ENCODE measurements around the gene PLVAP.
"Not testable (repeated sequence)": the region's sequence is repeated elsewhere in the genome, so short reads cannot be mapped to it uniquely, and the experiment has no call there.

The PLVAP gene

GRCh38 chr19:17398902-17399527 lies 21.9 kb upstream of the PLVAP start:
- DNase-seq, result no peak

GRCh38 chr19:17394891-17395415 lies 17.8 kb upstream of the PLVAP start:
- no peak for DNase-seq

GRCh38 chr19:17393914-17394313 lies 16.8 kb upstream of the PLVAP start, which contains the start of gene CCDC194:
CCDC194 (minus strand) TSS chr19:17394196; CDS start chr19:17394158, 38 bp downstream.
- no peak for DNase-seq

- no peak for DNase-seq
Observed at GRCh38 chr19:17393002-17393401, 15.9 kb upstream of the PLVAP start.

- DNase-seq, result no peak
Observed at GRCh38 chr19:17391371-17392151, 14.4 kb upstream of the PLVAP start.

GRCh38 chr19:17390665-17391370 lies 13.7 kb upstream of the PLVAP start:
- no peak for DNase-seq

GRCh38 chr19:17389957-17390664 lies 13.0 kb upstream of the PLVAP start:
- DNase-seq, result no peak

GRCh38 chr19:17389288-17389687 lies 12.1 kb upstream of the PLVAP start:
- no peak for DNase-seq

- no peak for DNase-seq
Observed at GRCh38 chr19:17385878-17386611, 8.9 kb upstream of the PLVAP start.

- DNase-seq, result no peak
Observed at GRCh38 chr19:17380426-17381138, 3.4 kb upstream of the PLVAP start.

- no peak for DNase-seq
Observed at GRCh38 chr19:17379221-17379631, 2.1 kb upstream of the PLVAP start.

- no peak for DNase-seq
Observed at GRCh38 chr19:17378271-17378670, 1.1 kb upstream of the PLVAP start.

GRCh38 chr19:17370026-17370587 lies 7.0 kb downstream of the PLVAP start:
- DNase-seq, result no peak

- no peak for DNase-seq
Observed at GRCh38 chr19:17365361-17365760, 11.8 kb downstream of the PLVAP start.

GRCh38 chr19:17363852-17364605 lies 13.1 kb downstream of the PLVAP start:
- DNase-seq, result not testable (repeated sequence)

GRCh38 chr19:17359905-17360800 lies 17.0 kb downstream of the PLVAP start:
- no peak for DNase-seq

- DNase-seq, result no peak
Observed at GRCh38 chr19:17358395-17358794, 18.7 kb downstream of the PLVAP start.

- no peak for DNase-seq
Observed at GRCh38 chr19:17357724-17358123, 19.4 kb downstream of the PLVAP start.

- DNase-seq, result no peak
Observed at GRCh38 chr19:17357078-17357666, 20.0 kb downstream of the PLVAP start.

All from cortex of kidney (tissue), 1 donor.